Measurements from ENCODE around the gene SUSD6.

Gene SUSD6

GRCh38 chr14:69632593-69633151, 21.3 kb downstream of the SUSD6 start:
- no peaks in the 10 kb centered on the region for H3K36me3 Mint-ChIP-seq (ENCODE audit: low read depth)
- TF ChIP-seq, protein P1, sequence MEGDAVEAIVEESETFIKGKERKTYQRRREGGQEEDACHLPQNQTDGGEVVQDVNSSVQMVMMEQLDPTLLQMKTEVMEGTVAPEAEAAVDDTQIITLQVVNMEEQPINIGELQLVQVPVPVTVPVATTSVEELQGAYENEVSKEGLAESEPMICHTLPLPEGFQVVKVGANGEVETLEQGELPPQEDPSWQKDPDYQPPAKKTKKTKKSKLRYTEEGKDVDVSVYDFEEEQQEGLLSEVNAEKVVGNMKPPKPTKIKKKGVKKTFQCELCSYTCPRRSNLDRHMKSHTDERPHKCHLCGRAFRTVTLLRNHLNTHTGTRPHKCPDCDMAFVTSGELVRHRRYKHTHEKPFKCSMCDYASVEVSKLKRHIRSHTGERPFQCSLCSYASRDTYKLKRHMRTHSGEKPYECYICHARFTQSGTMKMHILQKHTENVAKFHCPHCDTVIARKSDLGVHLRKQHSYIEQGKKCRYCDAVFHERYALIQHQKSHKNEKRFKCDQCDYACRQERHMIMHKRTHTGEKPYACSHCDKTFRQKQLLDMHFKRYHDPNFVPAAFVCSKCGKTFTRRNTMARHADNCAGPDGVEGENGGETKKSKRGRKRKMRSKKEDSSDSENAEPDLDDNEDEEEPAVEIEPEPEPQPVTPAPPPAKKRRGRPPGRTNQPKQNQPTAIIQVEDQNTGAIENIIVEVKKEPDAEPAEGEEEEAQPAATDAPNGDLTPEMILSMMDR (IDR thresholded peaks at IDR 0.05) = no peak

DNA sequence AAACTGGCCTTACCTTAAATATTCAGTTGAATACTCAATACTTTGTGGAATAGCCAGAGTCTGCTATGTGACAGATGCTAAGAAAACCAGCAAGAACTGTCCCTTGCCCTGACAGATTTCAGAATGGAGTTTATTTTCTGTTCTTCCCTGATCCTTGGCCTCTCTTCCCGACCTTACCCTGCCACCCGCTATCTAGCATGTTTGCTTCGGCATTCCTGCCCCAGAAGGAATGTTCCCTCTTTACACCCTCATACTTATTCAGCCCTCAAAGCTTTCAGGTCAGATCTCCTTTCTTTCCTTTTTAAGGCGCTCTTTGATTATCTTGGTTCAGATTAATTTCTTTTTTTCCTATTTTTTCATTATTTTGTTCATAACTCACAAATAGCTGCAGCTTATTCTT, 21.8 kb downstream of the SUSD6 start:
- peaks cover 96% of the 10 kb centered on the region for H3K4me1 Mint-ChIP-seq

More at GRCh38 chr14:69632593-69633151, 21.3 kb downstream of the SUSD6 start:
- Mint-ChIP-seq H3K4me1 (peaks cover 92% of the 10 kb centered on the region), H3K4me3 (peak overlapping the region; percentile 44), H3K27me3 (ENCODE audit: low read depth, poor library complexity) (peaks cover 10% of the 10 kb centered on the region), H3K27ac (peak overlapping the region; percentile 95), H3K9me3 (no peaks in the 10 kb centered on the region)
- DNase-seq = no peak

DNA sequence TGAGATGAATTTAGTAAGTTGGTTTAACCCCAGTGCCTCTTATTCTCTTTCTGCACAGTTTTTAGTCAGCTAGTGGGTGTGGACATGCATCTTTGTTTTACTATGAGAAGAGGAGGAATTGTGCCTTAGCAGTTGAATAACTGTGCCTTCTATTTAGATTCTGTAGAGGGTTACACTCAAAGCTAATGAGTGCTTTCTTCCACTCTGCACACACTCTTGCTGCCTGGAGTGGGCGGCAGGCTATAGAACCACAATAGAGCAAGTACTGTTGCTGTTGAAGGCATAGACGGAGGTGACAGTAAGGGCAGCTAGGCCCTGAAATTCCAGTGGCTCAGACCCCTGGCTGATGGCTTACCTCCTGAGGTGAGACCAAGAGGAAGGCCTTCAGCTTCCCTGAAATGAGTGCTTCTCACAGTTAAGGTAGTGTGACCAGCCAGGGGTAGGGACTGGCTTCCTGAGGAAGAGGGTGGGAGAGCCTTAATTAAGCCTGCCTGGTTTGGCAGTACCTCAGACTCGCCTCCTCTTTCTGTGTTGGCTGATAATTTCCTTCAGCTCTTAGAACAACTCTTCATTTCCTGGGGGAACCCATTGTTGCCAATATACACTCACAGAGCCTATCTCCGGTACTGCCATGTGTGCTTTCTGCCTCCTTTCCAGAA, 24.7 kb downstream of the SUSD6 start:
- Mint-ChIP-seq H3K27ac (peak overlapping the region; percentile 66), H3K4me3 (no peak overlapping the region), H3K27me3 (ENCODE audit: low read depth, poor library complexity) (peaks cover 7% of the 10 kb centered on the region), H3K36me3 (ENCODE audit: low read depth) (peaks cover 8% of the 10 kb centered on the region), H3K9me3 (peaks cover 9% of the 10 kb centered on the region), H3K4me1 (peaks cover 77% of the 10 kb centered on the region)
- TF ChIP-seq, protein P1 (IDR thresholded peaks at IDR 0.05) = no peak
- DNase-seq = no peak

More for the DNA sequence above, 21.8 kb downstream of the SUSD6 start:
- no peaks in the 10 kb centered on the region for H3K9me3 Mint-ChIP-seq
- H3K4me3 Mint-ChIP-seq = peak overlapping the region; percentile 7
- no peaks in the 10 kb centered on the region for H3K36me3 Mint-ChIP-seq (ENCODE audit: low read depth)
- TF ChIP-seq, protein P1 (IDR thresholded peaks at IDR 0.05) = no peak
- DNase-seq = no peak
- H3K27me3 Mint-ChIP-seq (ENCODE audit: low read depth, poor library complexity) = peaks cover 10% of the 10 kb centered on the region
- H3K27ac Mint-ChIP-seq = no peak overlapping the region

- H3K4me1 Mint-ChIP-seq = peaks cover 70% of the 10 kb centered on the region
- H3K36me3 Mint-ChIP-seq (ENCODE audit: low read depth) = peaks cover 16% of the 10 kb centered on the region
- DNase-seq = no peak
- TF ChIP-seq, protein P1 (IDR thresholded peaks at IDR 0.05) = no peak
- peaks cover 17% of the 10 kb centered on the region for H3K9me3 Mint-ChIP-seq
- peak overlapping the region; percentile 12 for H3K27ac Mint-ChIP-seq
- no peak overlapping the region for H3K4me3 Mint-ChIP-seq
- peaks cover 3% of the 10 kb centered on the region for H3K27me3 Mint-ChIP-seq (ENCODE audit: low read depth, poor library complexity)
Observed at GRCh38 chr14:69636718-69637480, 25.5 kb downstream of the SUSD6 start.

- Mint-ChIP-seq H3K27ac (peak overlapping the region; percentile 86), H3K36me3 (ENCODE audit: low read depth) (peaks cover 23% of the 10 kb centered on the region), H3K4me3 (no peak overlapping the region), H3K9me3 (peaks cover 23% of the 10 kb centered on the region), H3K27me3 (ENCODE audit: low read depth, poor library complexity) (peaks cover 3% of the 10 kb centered on the region), H3K4me1 (peaks cover 63% of the 10 kb centered on the region)
- DNase-seq = peak; percentile 23
- TF ChIP-seq, protein P1 (IDR thresholded peaks at IDR 0.05) = no peak
Observed at GRCh38 chr14:69637503-69638031, 26.2 kb downstream of the SUSD6 start.
